Measurements from ENCODE around the gene CD47. TPM values are rescaled to one million over a fixed set of nuclear protein-coding genes. Genes with fewer than 3 reads are reported as not detected.
A peak's percentile ranks its signal among the peaks of the same experiment; 100 is the strongest.

CD47 gene
- total RNA-seq, 1 experiment from 2014 or later: 42.5 TPM

DNA sequence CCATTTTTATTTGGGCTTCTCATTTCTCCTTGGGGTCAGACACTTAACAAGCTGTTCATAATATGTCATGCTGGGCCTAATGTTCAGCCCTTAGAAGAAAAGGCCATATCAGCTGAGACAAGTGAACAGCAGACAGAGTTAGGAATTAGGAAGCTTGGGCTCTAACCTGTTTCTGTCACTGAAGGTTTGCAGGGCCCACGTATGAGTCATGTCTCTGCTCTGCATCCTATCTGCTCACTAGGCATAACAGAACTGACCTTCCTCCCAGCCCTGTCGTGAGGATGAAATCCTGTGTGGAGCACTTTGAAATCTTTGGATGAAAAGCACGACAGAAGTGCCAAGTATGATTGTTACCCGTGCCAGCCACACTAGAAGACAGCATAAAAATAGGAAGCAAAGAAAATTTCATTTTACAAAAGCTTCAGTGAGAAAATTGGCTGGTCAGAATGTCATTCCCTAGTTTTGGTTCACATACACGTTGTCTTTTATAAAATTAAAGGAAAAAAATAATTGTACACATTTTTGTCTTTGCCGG lies 26.5 kb upstream of the CD47 start:
- DNase-seq (ENCODE audit: low read depth, low spot score): no peak
- RAD21 ChIA-PET (ENCODE audit: low non-redundant PET in 1 of 2, low total read pairs in 2 of 2, uncharacterized antibody in 2 of 2, unreplicated experiment in 2 of 2): no interaction called here

GRCh38 chr3:108114423-108115065 lies 23.7 kb upstream of the CD47 start:
- no peaks in the 10 kb centered on the region for H3K79me2 ChIP-seq (ENCODE audit: insufficient read depth, low read length)
- CTCF ChIA-PET: no interaction called here
- no peak overlapping the region for H3K9ac ChIP-seq (ENCODE audit: low read length)
- intact Hi-C loops (cut with micrococcal nuclease): no loop called here
- no peak overlapping the region for H2AFZ ChIP-seq (ENCODE audit: low read depth, low read length, poor library complexity, severe bottlenecking)
- BruUV-seq (replicated peaks): no TSS peak
- RAD21 ChIA-PET (ENCODE audit: low non-redundant PET in 1 of 2, low total read pairs in 2 of 2, uncharacterized antibody in 2 of 2, unreplicated experiment in 2 of 2): no interaction called here
- DNase-seq (ENCODE audit: low read depth, low spot score): no peak
- H4K20me1 ChIP-seq (ENCODE audit: insufficient read depth): no peaks in the 10 kb centered on the region
- H3K9me2 ChIP-seq (ENCODE audit: insufficient read depth): no peaks in the 10 kb centered on the region
- H3K4me2 ChIP-seq (ENCODE audit: low read length): no peak overlapping the region
- POLR2A ChIA-PET: no interaction called here
- H3K36me3 ChIP-seq (ENCODE audit: control insufficient read depth in 1 of 2, insufficient read depth in 2 of 2, low read length in 2 of 2): no peaks in the 10 kb centered on the region
- H3K4me3 ChIP-seq (replicated peaks in 1 of 2; ENCODE audit: low read depth in 1 of 2, low read length in 2 of 2): no peak overlapping the region
- no peak for ATAC-seq
- no peak overlapping the region for H3K27ac ChIP-seq (ENCODE audit: low read depth, low read length)
- peaks cover 0 to 4% of the 10 kb centered on the region in 2 experiments; a peak in 1 of 4 replicates for H3K4me1 ChIP-seq (ENCODE audit: control insufficient read depth in 1 of 2, insufficient read depth in 2 of 2, low read length in 2 of 2)
- no peaks in the 10 kb centered on the region for H3K27me3 ChIP-seq (ENCODE audit: insufficient read depth, low read length)
- no peaks in the 10 kb centered on the region for H3K9me3 ChIP-seq (ENCODE audit: control insufficient read depth in 1 of 2, insufficient read depth in 1 of 2, low read depth in 1 of 2, low read length in 2 of 2)
- TF ChIP-seq EGR1 (IDR thresholded peaks at IDR 0.05; ENCODE audit: low read depth): no peak
- TF ChIP-seq, protein P1, sequence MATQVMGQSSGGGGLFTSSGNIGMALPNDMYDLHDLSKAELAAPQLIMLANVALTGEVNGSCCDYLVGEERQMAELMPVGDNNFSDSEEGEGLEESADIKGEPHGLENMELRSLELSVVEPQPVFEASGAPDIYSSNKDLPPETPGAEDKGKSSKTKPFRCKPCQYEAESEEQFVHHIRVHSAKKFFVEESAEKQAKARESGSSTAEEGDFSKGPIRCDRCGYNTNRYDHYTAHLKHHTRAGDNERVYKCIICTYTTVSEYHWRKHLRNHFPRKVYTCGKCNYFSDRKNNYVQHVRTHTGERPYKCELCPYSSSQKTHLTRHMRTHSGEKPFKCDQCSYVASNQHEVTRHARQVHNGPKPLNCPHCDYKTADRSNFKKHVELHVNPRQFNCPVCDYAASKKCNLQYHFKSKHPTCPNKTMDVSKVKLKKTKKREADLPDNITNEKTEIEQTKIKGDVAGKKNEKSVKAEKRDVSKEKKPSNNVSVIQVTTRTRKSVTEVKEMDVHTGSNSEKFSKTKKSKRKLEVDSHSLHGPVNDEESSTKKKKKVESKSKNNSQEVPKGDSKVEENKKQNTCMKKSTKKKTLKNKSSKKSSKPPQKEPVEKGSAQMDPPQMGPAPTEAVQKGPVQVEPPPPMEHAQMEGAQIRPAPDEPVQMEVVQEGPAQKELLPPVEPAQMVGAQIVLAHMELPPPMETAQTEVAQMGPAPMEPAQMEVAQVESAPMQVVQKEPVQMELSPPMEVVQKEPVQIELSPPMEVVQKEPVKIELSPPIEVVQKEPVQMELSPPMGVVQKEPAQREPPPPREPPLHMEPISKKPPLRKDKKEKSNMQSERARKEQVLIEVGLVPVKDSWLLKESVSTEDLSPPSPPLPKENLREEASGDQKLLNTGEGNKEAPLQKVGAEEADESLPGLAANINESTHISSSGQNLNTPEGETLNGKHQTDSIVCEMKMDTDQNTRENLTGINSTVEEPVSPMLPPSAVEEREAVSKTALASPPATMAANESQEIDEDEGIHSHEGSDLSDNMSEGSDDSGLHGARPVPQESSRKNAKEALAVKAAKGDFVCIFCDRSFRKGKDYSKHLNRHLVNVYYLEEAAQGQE (IDR thresholded peaks at IDR 0.05; ENCODE audit: low read depth): no peak
- no peak for TF ChIP-seq FOSL1 (IDR thresholded peaks at IDR 0.05; ENCODE audit: low read depth)
- TF ChIP-seq, protein P2, sequence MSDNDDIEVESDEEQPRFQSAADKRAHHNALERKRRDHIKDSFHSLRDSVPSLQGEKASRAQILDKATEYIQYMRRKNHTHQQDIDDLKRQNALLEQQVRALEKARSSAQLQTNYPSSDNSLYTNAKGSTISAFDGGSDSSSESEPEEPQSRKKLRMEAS (IDR thresholded peaks at IDR 0.05): no peak
- TF ChIP-seq CTCF (IDR thresholded peaks at IDR 0.05 in 2 of 3, conservative IDR thresholded peaks at IDR 0.05 in 1 of 3; ENCODE audit: borderline replicate concordance in 1 of 3, insufficient read depth in 1 of 3, low read depth in 2 of 3, low read length in 2 of 3): no peak
- no peak for TF ChIP-seq CBX3 (IDR thresholded peaks at IDR 0.05; ENCODE audit: low read depth)
- no peak for TF ChIP-seq SIN3A (IDR thresholded peaks at IDR 0.05; ENCODE audit: low read depth)
- TF ChIP-seq POLR2AphosphoS5 (IDR thresholded peaks at IDR 0.05; ENCODE audit: low read depth, low read length): no peak
- TF ChIP-seq SRF (IDR thresholded peaks at IDR 0.05; ENCODE audit: low read depth): no peak
- TF ChIP-seq ELF1 (IDR thresholded peaks at IDR 0.05; ENCODE audit: borderline replicate concordance, low read depth): no peak

More for the DNA sequence above, 26.5 kb upstream of the CD47 start:
- no peaks in the 10 kb centered on the region for H3K9me3 ChIP-seq (ENCODE audit: control insufficient read depth in 1 of 2, insufficient read depth in 1 of 2, low read depth in 1 of 2, low read length in 2 of 2)
- H3K4me3 ChIP-seq (replicated peaks in 1 of 2; ENCODE audit: low read depth in 1 of 2, low read length in 2 of 2): no peak overlapping the region
- H2AFZ ChIP-seq (ENCODE audit: low read depth, low read length, poor library complexity, severe bottlenecking): no peak overlapping the region
- no peaks in the 10 kb centered on the region for H4K20me1 ChIP-seq (ENCODE audit: insufficient read depth)
- no peaks in the 10 kb centered on the region for H3K36me3 ChIP-seq (ENCODE audit: control insufficient read depth in 1 of 2, insufficient read depth in 2 of 2, low read length in 2 of 2)
- H3K9ac ChIP-seq (ENCODE audit: low read length): no peak overlapping the region
- intact Hi-C loops (cut with micrococcal nuclease): no loop called here
- TF ChIP-seq FOSL1 (IDR thresholded peaks at IDR 0.05; ENCODE audit: low read depth): 0 out of 2 replicates have a peak, but pooled peaks have one; percentile 8
- no peak for TF ChIP-seq CEBPB (IDR thresholded peaks at IDR 0.05; ENCODE audit: low read depth)
- no peak for TF ChIP-seq ZFX (IDR thresholded peaks at IDR 0.05)
- TF ChIP-seq EZH2 (IDR thresholded peaks at IDR 0.05): no peak
- CTCF ChIA-PET: no interaction called here
- H3K27ac ChIP-seq (ENCODE audit: low read depth, low read length): no peak overlapping the region
- H3K4me2 ChIP-seq (ENCODE audit: low read length): no peak overlapping the region
- no peaks in the 10 kb centered on the region for H3K9me2 ChIP-seq (ENCODE audit: insufficient read depth)
- POLR2A ChIA-PET: no interaction called here
- no peak; the same call in 1 of the 2 replicates for ATAC-seq
- peaks cover 0 to 4% of the 10 kb centered on the region in 2 experiments; a peak in 1 of 4 replicates for H3K4me1 ChIP-seq (ENCODE audit: control insufficient read depth in 1 of 2, insufficient read depth in 2 of 2, low read length in 2 of 2)
- no peaks in the 10 kb centered on the region for H3K27me3 ChIP-seq (ENCODE audit: insufficient read depth, low read length)
- no peaks in the 10 kb centered on the region for H3K79me2 ChIP-seq (ENCODE audit: insufficient read depth, low read length)
- BruUV-seq (replicated peaks): no TSS peak
